CD4-positive, alpha-beta T cell treated with Interleukin-17A for 4 hours (primary cell): Measurements from ENCODE around the gene RBMXL2.

ENCODE experiments used
- DNase-seq: peaks from one replicate; pipeline ENCODE4 v3.0.0-alpha.2; 2020; ENCODE audit warnings: mixed read lengths

The RBMXL2 gene

DNA sequence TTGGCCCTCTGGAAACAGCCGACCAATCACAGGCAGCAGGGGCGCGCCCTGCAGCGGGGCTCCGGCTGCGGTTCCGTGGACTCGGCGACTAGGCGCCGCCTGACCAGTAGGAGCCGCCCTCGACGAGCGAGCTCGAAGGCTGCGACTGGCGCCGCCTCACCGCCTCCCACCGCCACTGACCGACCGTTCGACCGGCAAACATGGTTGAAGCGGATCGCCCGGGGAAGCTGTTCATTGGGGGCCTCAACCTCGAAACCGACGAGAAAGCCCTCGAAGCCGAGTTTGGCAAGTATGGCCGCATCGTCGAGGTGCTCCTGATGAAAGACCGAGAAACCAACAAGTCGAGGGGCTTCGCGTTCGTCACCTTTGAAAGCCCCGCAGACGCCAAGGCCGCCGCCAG is at the start of gene RBMXL2:
Gene RBMXL2 (plus strand): TSS at position 78 of the 400 bp plus-strand sequence. CDS start 123 bp downstream, at position 201.
- DNase-seq, result no peak

DNA sequence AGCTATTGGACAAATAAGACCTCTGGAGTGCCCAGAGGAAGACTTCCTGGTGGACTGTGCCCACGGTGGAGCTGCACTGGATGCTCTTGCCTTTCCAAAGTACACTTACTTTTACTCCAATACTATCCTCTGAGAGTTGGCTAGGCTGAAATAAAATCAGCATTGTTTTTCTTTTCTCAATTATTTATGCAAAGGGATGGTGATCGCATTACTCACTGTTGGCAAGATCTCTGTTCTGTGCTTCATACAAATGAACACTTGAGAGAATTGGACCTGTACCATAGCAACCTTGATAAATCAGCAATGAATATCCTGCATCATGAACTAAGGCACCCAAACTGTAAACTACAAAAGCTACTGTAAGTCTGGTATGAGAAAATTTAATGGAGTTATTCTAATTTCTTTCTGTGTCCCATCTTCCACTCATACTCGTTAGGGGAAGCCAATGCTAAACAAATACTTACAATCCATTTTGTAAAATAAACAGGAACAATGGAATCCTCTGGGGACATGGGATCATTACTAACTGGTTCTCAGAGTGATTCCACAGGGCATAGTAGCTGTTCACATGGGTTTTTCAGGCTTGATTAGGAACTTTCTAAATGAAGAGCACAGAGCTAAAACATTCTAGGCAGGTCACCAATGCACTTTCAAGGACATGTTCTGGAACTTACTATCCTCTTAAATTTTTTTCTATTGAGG is 42.2 kb upstream of the RBMXL2 start:
- DNase-seq, result no peak

DNA sequence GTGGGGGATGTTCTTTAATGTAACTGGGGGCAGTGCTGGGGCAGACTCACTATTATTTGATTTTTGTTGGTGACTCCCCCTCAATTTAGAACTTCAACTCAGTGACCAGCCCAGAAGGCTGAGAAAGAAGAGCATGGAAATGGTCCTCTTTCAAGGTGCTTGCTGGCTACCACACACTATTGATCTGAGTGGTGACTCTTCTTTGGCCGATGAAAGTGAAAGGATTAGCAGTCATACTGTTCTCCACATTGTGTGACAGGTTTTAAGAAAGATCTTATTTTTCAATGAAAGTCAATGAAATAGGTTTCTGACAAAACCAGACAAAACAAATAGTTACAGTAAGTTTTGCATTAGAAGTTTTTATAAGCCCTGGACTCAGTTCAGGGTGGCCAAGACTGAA is 38.6 kb upstream of the RBMXL2 start:
- DNase-seq, result no peak

DNA sequence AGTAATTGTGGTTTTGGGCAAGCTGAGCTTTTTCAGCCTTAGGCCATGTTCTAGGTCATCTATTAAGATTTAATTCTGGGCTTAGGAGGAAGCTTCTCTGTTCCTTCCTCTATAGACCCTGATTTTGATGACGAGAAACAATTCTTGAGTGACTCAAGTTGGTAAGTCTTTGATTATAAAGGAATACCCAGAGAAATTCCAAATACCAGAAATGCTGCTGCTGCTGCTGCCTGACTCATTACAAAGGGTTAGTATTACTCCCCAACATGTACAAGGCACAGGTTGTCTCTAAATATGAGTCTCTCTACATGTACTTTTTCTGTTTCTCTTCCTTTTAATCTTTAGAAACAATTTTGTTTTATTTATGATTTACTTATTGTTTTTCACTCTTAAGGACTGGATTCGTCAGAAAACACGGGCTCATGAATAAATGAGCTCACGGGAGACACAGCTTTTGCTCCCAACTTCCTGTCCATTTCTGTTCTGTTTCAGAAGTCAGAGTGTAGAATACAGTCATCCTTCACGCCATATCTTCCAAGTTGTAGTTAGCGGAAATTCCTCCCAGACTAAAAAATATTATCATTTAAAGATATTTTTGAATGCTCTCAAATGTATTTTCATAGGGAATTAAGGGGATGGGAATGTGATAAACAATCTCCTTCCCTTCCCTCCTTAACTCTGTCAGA is 31.8 kb upstream of the RBMXL2 start:
- no peak for DNase-seq

DNA sequence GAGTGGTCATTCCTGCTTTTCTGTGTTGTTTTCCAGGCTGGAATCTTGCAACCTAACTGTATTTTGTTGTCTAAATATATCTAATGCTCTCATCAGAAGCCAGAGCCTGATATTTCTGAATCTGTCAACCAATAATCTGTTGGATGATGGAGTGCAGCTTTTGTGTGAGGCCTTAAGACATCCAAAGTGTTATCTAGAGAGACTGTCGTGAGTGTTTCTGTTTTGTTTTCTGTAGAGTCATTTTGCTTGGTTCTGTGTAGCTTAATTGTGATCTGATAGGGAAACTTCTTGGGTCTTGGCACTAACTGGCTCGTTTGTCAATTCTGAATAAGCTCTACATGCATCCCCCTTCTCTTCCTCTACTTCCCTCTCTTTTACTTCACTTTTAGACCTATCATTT is 31.2 kb upstream of the RBMXL2 start:
- DNase-seq, result no peak

DNA sequence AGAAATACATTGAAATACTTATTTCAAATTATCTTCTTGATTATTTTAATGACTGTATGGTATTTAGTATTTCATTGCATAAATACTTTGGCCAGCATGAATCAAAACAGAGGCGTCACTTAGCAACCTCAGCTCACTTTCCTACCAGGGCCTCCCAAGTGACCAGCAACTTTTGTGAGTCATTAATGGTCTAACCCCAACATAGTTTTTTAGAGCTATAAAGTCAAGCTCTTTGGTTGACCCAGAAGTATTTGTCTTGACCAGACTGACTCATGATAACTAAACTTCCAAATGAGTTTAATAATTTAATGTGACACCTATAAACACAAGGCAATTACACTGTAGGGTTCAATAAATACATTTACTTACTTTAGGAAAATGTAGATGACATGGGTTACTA is 27.9 kb upstream of the RBMXL2 start:
- no peak for DNase-seq

DNA sequence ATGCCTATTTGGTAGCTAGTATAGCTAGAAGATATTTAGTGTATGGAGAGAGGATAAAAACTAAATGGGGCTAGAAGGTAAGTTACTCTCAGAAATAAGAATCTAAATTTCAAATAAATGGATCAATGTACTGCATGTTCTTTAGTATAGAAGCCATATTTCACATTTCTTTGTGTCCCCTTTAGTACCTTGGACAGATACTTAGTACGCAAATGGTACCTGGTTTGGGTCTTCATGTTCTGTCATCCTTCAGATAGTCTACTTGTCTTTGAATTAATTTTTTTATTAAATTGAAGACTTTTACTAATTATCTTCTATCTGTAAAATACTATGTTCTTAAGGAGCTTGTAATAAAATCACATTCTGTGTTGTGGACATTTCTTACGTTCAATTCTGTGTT is 26.3 kb upstream of the RBMXL2 start:
- no peak for DNase-seq

DNA sequence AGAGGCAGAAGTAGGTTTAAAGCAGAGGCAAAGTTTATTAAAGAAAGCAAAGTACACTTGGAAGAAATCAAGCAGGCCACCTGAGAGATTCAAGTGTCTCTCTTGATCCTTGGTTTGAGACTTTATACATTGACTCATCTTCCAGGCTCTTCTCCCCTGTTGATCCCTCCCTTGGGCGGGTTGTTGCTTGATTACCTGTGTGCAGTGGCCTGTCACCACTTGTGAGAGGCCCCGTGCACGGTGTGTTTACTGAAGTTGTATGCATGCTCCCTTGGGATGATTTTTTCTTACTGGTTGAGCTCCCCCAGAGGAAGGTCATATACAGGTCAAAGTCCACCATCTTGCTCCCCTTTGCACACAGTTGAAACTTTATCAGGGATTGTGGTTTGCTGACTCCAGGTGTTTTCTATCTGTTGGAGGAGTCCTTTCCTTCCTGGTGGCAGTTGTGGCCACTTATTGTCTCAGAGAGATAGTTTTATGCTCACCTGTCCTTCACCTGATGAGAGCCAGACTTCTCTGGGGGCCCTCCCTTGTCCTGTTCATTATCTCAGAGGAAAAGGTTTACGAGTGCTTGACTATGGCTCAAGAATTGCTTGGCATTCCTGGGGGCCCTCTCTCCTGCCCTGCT is 16.3 kb upstream of the RBMXL2 start:
- DNase-seq, result no peak

DNA sequence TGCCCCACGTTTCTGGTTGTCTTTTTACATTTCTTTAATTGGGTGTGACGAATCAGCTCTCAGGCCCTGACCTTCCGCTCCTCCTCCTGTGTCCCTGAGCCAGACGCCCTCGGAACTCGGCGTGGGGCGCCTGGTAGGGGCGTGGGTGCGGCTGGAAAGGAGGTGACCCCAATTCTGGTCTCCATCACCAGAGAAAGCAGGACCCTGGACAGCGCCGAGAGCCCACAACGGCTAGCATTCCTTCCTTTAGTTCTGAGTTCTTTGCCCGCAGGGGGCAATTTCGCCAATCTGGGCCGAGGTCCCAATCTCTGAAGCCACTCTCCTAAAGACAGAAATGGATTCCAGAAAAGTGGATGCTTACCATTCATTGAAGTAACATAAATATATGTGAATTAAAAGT is 11.7 kb upstream of the RBMXL2 start:
- no peak for DNase-seq

DNA sequence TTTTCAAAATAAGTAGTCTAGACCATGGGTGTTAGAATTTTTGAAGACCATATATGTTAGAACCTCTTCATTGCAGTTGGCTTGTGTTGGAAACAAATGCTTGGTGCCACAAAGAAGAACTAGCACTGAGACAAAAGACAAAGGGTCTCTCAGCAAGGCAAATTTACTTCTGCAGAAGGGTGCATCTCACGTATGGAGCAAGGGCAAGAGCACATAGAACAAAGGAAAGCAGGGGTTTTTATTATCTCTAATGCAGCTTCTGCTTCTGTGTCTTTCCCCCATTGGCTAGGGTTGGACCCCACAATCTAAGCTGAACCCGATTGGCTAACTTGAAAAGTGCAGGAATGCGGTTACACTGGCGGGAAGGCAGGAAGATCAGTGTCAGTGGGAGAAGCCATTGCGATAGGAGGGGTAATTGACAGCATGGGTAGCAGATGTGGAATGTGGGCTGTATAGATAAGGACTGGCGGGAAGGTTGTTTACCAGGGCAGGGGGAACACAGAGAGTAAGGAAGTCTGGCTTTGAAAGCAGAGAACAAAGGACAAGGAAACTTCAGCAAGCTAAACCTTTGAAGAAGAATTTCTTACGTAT is 9.2 kb upstream of the RBMXL2 start:
- DNase-seq, result no peak

DNA sequence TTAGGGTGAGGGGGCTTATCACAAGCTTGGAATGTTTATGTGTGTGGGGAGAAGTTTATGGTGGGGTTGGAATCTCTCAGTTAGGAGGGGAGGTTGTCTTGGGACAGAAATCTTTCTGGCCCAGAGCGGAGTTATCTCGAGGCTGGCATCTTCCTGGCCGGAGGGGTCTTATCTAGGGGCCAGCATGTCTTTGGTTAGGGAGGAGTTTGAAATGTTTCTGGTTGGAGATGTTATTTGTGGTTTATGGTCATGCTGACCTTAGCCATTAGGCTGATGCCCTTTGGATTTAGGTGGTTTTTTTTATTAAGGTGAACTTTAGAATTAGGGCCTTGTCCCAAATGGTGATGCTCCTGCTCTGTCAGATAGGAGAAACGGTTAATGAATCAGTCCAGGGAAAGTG is 7.9 kb upstream of the RBMXL2 start:
- no peak for DNase-seq

DNA sequence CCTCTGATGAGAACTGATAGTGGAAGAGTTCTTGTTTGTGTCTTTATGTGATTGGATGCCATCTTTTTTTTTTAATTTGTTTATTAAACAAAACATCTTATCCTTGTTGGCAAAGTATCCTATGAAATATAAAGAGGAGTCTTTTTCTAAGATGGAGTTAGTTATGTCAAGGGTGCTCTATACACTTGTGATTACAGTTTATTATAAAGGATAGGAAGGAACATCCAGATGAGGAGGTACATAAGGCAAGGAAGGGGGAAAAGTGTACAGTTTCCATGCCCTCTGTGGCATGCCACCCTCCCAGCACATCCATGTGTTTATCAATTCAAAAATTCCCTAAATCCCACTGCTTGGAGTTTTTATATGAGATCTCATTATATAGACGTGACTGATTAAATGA is 7.4 kb upstream of the RBMXL2 start:
- no peak for DNase-seq

DNA sequence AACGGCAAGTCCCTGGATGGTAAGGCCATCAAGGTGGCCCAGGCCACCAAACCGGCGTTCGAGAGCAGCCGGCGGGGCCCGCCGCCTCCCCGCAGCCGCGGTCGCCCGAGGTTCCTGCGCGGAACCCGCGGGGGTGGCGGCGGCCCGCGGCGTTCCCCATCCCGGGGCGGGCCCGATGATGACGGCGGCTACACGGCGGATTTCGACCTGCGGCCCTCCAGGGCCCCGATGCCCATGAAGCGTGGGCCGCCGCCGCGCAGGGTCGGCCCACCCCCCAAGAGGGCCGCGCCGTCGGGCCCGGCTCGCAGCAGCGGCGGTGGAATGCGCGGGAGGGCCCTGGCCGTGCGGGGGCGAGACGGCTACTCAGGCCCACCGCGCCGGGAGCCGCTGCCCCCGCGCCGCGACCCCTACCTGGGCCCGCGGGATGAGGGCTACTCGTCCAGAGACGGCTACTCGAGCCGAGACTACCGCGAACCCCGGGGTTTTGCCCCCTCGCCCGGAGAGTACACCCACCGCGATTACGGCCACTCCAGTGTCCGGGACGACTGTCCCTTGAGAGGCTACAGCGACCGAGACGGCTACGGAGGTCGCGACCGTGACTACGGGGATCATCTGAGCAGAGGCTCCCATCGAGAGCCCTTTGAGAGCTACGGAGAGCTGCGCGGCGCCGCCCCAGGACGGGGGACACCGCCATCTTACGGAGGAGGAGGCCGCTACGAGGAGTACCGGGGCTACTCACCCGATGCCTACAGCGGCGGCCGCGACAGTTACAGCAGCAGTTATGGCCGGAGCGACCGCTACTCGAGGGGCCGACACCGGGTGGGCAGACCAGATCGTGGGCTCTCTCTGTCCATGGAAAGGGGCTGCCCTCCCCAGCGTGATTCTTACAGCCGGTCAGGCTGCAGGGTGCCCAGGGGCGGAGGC is 792 bp downstream of the RBMXL2 start:
- DNase-seq, result no peak

DNA sequence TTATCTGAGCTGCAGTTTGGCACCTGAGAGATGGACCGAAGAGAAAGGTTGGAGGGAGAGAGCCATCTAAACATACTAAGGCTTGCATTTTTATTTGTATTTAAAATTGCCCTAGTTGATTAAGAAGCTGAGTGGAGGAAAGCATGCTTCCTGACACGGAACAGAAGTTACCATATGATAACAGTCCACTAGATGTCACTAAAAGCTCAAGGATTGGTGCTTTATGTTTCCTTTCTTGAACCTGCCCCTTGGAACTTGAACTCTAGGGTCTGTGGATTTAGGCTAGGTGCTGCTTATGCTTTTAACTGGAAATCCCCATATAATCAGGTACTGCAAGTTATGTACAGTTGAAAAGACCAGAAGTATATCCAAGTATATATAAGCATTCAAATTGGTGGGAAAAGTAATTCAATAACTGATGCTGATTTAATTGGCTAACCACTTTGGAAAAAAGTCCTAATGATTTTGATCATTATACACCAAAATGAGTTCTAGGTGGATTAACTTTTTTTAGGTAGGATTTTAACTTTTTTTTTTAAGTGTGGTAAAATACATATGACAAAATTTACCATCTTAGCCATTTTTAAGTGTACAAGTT is 9.5 kb downstream of the RBMXL2 start:
- DNase-seq, result no peak

DNA sequence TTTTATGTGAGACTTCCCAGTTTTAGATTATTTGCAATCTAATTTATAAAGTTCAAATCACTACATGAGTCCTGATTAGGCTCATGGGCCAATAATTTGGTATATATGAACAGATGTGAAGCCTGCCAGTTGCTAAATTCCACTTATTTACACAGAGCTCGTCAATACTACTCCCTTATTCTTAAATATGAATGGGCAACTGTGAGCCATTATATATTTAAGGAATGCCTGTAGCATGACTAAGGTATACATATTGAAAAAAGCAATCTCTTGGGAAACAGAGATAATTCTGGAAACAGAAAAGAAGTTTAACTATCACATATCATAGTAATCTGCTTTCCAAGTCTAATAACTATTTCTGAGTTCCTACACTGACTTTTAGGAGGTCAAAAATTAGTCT is 27.0 kb downstream of the RBMXL2 start:
- DNase-seq, result no peak

DNA sequence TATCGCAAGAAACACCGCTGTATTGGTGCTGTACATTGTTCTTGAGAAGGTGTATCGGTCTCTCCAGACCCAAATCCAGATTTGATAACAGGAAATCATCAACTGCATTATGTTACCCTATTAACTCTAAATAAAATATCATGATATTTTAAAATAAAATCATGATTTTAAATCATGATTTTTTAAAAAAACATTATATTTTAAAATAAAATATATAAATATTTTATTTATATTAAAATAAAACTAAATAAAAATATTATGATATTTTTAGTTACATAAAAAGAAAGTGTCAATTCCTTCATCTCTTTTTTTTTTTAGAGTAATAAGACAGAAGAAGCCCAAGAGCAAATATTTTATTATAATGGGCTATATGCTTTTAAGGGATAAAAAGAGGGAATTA is 27.6 kb downstream of the RBMXL2 start:
- DNase-seq, result no peak

DNA sequence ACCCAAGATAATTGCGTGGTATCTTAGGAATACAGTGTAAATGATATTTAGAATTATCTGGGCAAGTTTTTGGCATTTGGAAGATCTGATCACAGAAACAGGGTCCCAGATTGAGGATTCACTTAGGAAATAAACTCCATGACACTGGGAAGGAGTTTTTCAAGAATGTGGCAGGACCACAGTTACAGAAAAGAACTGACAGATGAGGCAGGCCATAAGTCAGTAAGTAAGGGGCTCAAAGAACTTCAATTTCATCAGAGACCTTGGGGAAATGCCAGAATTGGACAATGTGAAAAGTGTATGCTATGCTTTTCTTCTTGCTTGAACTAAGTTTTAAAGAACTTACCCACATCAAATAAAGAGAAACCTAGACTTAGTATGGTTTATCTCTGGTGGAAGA is 49.3 kb downstream of the RBMXL2 start:
- no peak for DNase-seq
